BJ (cell line): ENCODE measurements around the gene P2RY2. TPM values are rescaled to one million over a fixed set of nuclear protein-coding genes. Genes with fewer than 3 reads are reported as not detected.
"Not testable (repeated sequence)": the region's sequence is repeated elsewhere in the genome, so short reads cannot be mapped to it uniquely, and the experiment has no call there.

ENCODE experiments used
- CTCF ChIA-PET: fragments of 350-600 bp; formaldehyde crosslinking; extraction: SDS; loops from one replicate; lab custom pipeline; 2021; ENCODE audit warnings: antibody characterized with exemption, inconsistent platforms; lab: Yijun Ruan, JAX
- POLR2A ChIA-PET: fragments of 300-600 bp; sonication (Branson Sonifier 250); formaldehyde crosslinking; extraction: SDS; loops from one replicate; lab custom pipeline; 2021; ENCODE audit warnings: antibody characterized with exemption; lab: Charles Lee
- DNase-seq: peaks from one replicate; pipeline ENCODE4 v3.0.0-alpha.2; 2011; ENCODE audit warnings: low read depth
- H3K27me3 ChIP-seq: 2 replicates; pipeline ENCODE4 v1.6.0; 2011; ENCODE audit warnings: low read length; ENCODE audit not compliant: control insufficient read depth, insufficient read depth
- H3K36me3 ChIP-seq: 2 replicates; pipeline ENCODE4 v1.5.1; 2011; ENCODE audit warnings: low read length; ENCODE audit not compliant: control insufficient read depth, insufficient read depth
- H3K4me3 ChIP-seq: 2 replicates; pipeline ENCODE4 v1.5.1; 2011; ENCODE audit warnings: low read depth, mild to moderate bottlenecking, control low read depth, low read length
- CTCF ChIP-seq: IDR thresholded peaks from 2 replicates; pipeline ENCODE4 v1.5.1; 2011; ENCODE audit warnings: low read depth, mild to moderate bottlenecking, control low read depth, inconsistent platforms, low read length, moderate library complexity; ENCODE audit not compliant: insufficient read depth
- polyA plus RNA-seq: library from polyadenylated mRNA; depleted of rRNA; stranded (reverse); fragments of >200 nt; gene quantifications from 2 replicates; pipeline ENCODE4 v1.2.3, GENCODE V29; 2011

Gene P2RY2
- polyA plus RNA-seq, 1 experiment = 0.15 TPM

GRCh38 chr11:73229896-73230875, 12.1 kb downstream of the P2RY2 start:
- H3K27me3 ChIP-seq = peaks cover 7% of the 10 kb centered on the region
- TF ChIP-seq CTCF = no peak
- DNase-seq = no peak
- ChIA-PET CTCF (interaction anchor here (1.3 kb wide), 1 partner anchor 12 kb away, joined by 3 read pairs; no protein-coding TSS in a partner anchor), POLR2A (no interaction called here)
- H3K36me3 ChIP-seq = no peaks in the 10 kb centered on the region
- no peak overlapping the region for H3K4me3 ChIP-seq

- no peaks in the 10 kb centered on the region for H3K36me3 ChIP-seq
- ChIA-PET CTCF (interaction anchor here (0.6 kb wide), 1 partner anchor 58 kb away, joined by 4 read pairs; no protein-coding TSS in a partner anchor), POLR2A (no interaction called here)
- no peak overlapping the region for H3K4me3 ChIP-seq
- no peak for DNase-seq
- no peak for TF ChIP-seq CTCF
- H3K27me3 ChIP-seq = peaks cover 7% of the 10 kb centered on the region
Observed at GRCh38 chr11:73230931-73231330, 12.8 kb downstream of the P2RY2 start.

- CTCF ChIA-PET = interaction anchor here (0.9 to 2.7 kb wide), 6 partner anchors 10 to 57 kb away, joined by 3 to 16 read pairs (median 6); no protein-coding TSS in a partner anchor
- POLR2A ChIA-PET, H3K4me3 ChIP-seq: not testable (repeated sequence)
Observed at GRCh38 chr11:73232487-73232886, 14.4 kb downstream of the P2RY2 start.

GRCh38 chr11:73233211-73233610, 15.1 kb downstream of the P2RY2 start:
- DNase-seq = no peak
- Histone ChIP-seq H3K4me3 (no peak overlapping the region), H3K36me3 (no peaks in the 10 kb centered on the region), H3K27me3 (peaks cover 7% of the 10 kb centered on the region)
- TF ChIP-seq CTCF = no peak
- POLR2A ChIA-PET = no interaction called here
- CTCF ChIA-PET = interaction anchor here (0.9 to 2.7 kb wide), 7 partner anchors 9 to 56 kb away, joined by 3 to 16 read pairs (median 6); no protein-coding TSS in a partner anchor

More at GRCh38 chr11:73232487-73232886, 14.4 kb downstream of the P2RY2 start:
- not testable (repeated sequence) for H3K36me3 ChIP-seq, DNase-seq, H3K27me3 ChIP-seq

GRCh38 chr11:73233692-73234470, 15.8 kb downstream of the P2RY2 start:
- Histone ChIP-seq H3K36me3 (no peaks in the 10 kb centered on the region), H3K27me3 (peaks cover 3% of the 10 kb centered on the region; the same call in 1 of the 2 replicates), H3K4me3 (no peak overlapping the region)
- POLR2A ChIA-PET = no interaction called here
- DNase-seq = no peak
- TF ChIP-seq CTCF = no peak
- CTCF ChIA-PET = interaction anchor here (1.3 to 2.7 kb wide), 5 partner anchors 9 to 56 kb away, joined by 5 to 16 read pairs (median 6); no protein-coding TSS in a partner anchor
